PFSK-1 (cell line): ENCODE results near the gene KCNJ15.

ENCODE experiments used
- FOXP2 ChIP-seq: optimal IDR thresholded peaks from 2 replicates; pipeline ENCODE3; 2011; ENCODE audit warnings: borderline replicate concordance, control low read depth, inconsistent platforms; ENCODE audit not compliant: insufficient read depth; ENCODE audit errors: extremely low read length, extremely low read depth
- POLR2AphosphoS5 ChIP-seq: IDR thresholded peaks from 2 replicates; pipeline ENCODE4 v1.6.1; 2012; ENCODE audit warnings: low read depth, mild to moderate bottlenecking, control low read depth, low read length, moderate library complexity
- REST ChIP-seq, 2 experiments: IDR thresholded peaks; 2 replicates each; pipeline versions ENCODE4 v1.6.1 to v1.8.0; 2011 to 2012; ENCODE audit warnings: low read depth in 2 of 2, low read length in 2 of 2, control low read depth in 1 of 2, inconsistent platforms in 1 of 2, mild to moderate bottlenecking in 1 of 2, moderate library complexity in 1 of 2; ENCODE audit not compliant: insufficient read depth in 1 of 2
- SIN3A ChIP-seq: IDR thresholded peaks from 2 replicates; pipeline ENCODE4 v1.6.1; 2012; ENCODE audit warnings: mild to moderate bottlenecking, low read length, moderate library complexity, borderline replicate concordance; ENCODE audit not compliant: insufficient read depth
- TAF1 ChIP-seq: IDR thresholded peaks from 2 replicates; pipeline ENCODE4 v1.6.1; 2012; ENCODE audit warnings: low read length, control low read depth, borderline replicate concordance; ENCODE audit not compliant: insufficient read depth

Gene KCNJ15

DNA sequence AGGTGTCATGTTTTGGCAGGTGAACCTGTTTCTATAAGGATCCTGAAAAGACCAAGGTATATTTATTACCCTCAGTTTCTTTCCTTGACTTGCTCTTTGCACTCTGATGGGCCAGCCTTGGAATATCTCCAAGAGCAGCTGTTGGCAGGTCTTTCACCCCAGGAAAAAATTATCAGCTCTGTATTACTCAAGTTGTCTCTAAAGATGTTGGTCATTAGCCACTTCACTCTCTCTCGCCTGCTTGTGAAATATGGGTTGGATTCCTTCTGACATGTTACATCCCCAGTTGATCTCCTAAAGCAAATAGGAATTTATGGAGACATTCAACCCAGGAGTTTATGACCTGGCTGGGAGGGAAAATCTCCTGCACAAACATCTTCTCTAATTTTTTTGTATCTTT lies 85.9 kb downstream of the KCNJ15 start:
- TF ChIP-seq POLR2AphosphoS5 = no peak
- no peak for TF ChIP-seq REST (IDR thresholded peaks at IDR 0.05; ENCODE audit: insufficient read depth in 1 of 2, low read depth in 2 of 2, low read length in 2 of 2)
- TF ChIP-seq SIN3A = no peak
- TF ChIP-seq FOXP2 = no peak
- no peak for TF ChIP-seq TAF1

GRCh38 chr21:38343691-38344090 lies 86.9 kb downstream of the KCNJ15 start:
- no peak for TF ChIP-seq TAF1
- TF ChIP-seq REST (IDR thresholded peaks at IDR 0.05; ENCODE audit: insufficient read depth in 1 of 2, low read depth in 2 of 2, low read length in 2 of 2) = no peak
- no peak for TF ChIP-seq FOXP2
- no peak for TF ChIP-seq POLR2AphosphoS5
- no peak for TF ChIP-seq SIN3A

DNA sequence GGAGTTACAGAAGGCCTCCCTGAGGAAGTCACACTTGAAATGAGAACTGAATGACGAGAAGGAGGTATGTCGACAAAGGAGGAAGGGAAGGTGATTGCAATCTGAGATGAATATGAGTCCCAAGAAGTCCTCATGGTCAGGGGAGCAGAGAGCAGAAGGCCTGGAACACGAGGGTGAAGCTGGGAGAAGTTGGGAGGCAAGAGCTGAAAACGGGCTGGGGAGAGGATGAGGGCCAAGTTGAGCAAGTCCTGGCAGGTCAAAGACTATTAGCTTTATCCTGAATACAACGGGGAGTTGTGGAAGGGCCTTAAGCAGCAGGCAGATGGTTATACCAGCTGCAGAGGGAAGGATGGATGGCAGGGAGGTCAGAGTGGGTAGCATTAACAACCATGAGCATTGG lies 89.5 kb downstream of the KCNJ15 start:
- TF ChIP-seq TAF1 = no peak
- TF ChIP-seq SIN3A = no peak
- no peak for TF ChIP-seq REST (IDR thresholded peaks at IDR 0.05; ENCODE audit: insufficient read depth in 1 of 2, low read depth in 2 of 2, low read length in 2 of 2)
- no peak for TF ChIP-seq FOXP2
- no peak for TF ChIP-seq POLR2AphosphoS5

- TF ChIP-seq SIN3A = no peak
- TF ChIP-seq TAF1 = no peak
- no peak for TF ChIP-seq REST (IDR thresholded peaks at IDR 0.05; ENCODE audit: insufficient read depth in 1 of 2, low read depth in 2 of 2, low read length in 2 of 2)
- TF ChIP-seq POLR2AphosphoS5 = no peak
- TF ChIP-seq FOXP2 = no peak
Observed at GRCh38 chr21:38349111-38349746, 92.4 kb downstream of the KCNJ15 start.

DNA sequence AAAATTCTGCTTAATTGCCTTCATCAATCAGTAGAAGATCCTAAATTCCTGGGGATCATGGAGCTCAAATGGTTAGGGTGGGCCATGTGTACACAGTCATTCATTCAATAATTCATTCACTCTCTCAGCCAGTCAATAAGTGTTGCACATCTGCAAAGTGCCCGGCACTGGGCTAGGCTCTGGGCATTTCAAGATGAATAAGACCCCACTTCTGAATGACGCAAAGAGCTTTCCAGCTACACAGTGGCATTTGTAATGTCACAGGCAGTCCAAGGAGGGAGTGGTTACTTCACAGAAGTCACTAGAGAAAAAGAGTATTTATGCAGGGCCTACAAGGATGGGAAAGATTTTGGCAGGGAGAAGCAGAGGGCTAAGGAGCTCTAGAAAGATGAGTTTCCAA lies 93.2 kb downstream of the KCNJ15 start:
- no peak for TF ChIP-seq REST (IDR thresholded peaks at IDR 0.05; ENCODE audit: insufficient read depth in 1 of 2, low read depth in 2 of 2, low read length in 2 of 2)
- TF ChIP-seq TAF1 = no peak
- no peak for TF ChIP-seq FOXP2
- no peak for TF ChIP-seq SIN3A
- TF ChIP-seq POLR2AphosphoS5 = no peak
